GM23248 (cell line): Measurements from ENCODE around the gene CA4. TPM values are rescaled to one million over a fixed set of nuclear protein-coding genes. Genes with fewer than 3 reads are reported as not detected.
"Not testable (repeated sequence)": the region's sequence is repeated elsewhere in the genome, so short reads cannot be mapped to it uniquely, and the experiment has no call there.

ENCODE experiments used
- DNase-seq: peaks from one replicate; pipeline ENCODE4 v3.0.0-alpha.2; 2015
- H2AFZ ChIP-seq: fragments of 200-600 bp; sonication (generic); 2 replicates; pipeline ENCODE4 v1.6.1; 2016; ENCODE audit warnings: antibody characterized with exemption
- H3F3A ChIP-seq: fragments of 200-600 bp; sonication (generic); 2 replicates; pipeline ENCODE4 v1.6.1; 2016; ENCODE audit warnings: mild to moderate bottlenecking, antibody characterized with exemption, mixed run types; ENCODE audit not compliant: insufficient read depth
- H3K27ac ChIP-seq: fragments of 200-600 bp; sonication (generic); 2 replicates; pipeline ENCODE4 v1.5.1; 2016; ENCODE audit warnings: mild to moderate bottlenecking
- H3K27me3 ChIP-seq: fragments of 200-600 bp; sonication (generic); replicated peaks from 2 replicates; pipeline ENCODE4 v1.6.1; 2016; ENCODE audit warnings: mild to moderate bottlenecking; ENCODE audit not compliant: insufficient read depth
- H3K36me3 ChIP-seq: fragments of 200-600 bp; sonication (generic); 2 replicates; pipeline ENCODE4 v1.6.1; 2016; ENCODE audit warnings: low read depth, mild to moderate bottlenecking
- H3K4me1 ChIP-seq: fragments of 200-600 bp; sonication (generic); 2 replicates; pipeline ENCODE4 v1.6.1; 2016; ENCODE audit warnings: mild to moderate bottlenecking; ENCODE audit not compliant: insufficient read depth
- H3K4me2 ChIP-seq: fragments of 200-600 bp; sonication (generic); one replicate; pipeline ENCODE4 v1.6.1; 2016; ENCODE audit warnings: mild to moderate bottlenecking; ENCODE audit not compliant: unreplicated experiment
- H3K4me3 ChIP-seq: fragments of 200-600 bp; sonication (generic); 2 replicates; pipeline ENCODE4 v1.5.1; 2016; ENCODE audit warnings: mild to moderate bottlenecking
- H3K79me2 ChIP-seq: fragments of 200-600 bp; sonication (generic); 2 replicates; pipeline ENCODE4 v1.6.1; 2016; ENCODE audit warnings: mild to moderate bottlenecking; ENCODE audit not compliant: insufficient read depth
- H3K9ac ChIP-seq: fragments of 200-600 bp; sonication (generic); 2 replicates; pipeline ENCODE4 v1.6.1; 2016; ENCODE audit warnings: mild to moderate bottlenecking
- H3K9me2 ChIP-seq: fragments of 200-600 bp; sonication (generic); 2 replicates; pipeline ENCODE4 v1.6.1; 2016; ENCODE audit warnings: mixed run types, mild to moderate bottlenecking, moderate library complexity; ENCODE audit not compliant: insufficient read depth
- H3K9me3 ChIP-seq: fragments of 200-600 bp; sonication (generic); one replicate; pipeline ENCODE4 v1.6.1; 2017; ENCODE audit warnings: low read depth
- H4K20me1 ChIP-seq: fragments of 200-600 bp; sonication (generic); 2 replicates; pipeline ENCODE4 v1.6.0; 2016; ENCODE audit not compliant: insufficient read depth
- EZH2 ChIP-seq: fragments of 200-600 bp; sonication (generic); IDR thresholded peaks from 2 replicates; pipeline ENCODE4 v1.6.1; 2018; ENCODE audit warnings: antibody characterized with exemption, mild to moderate bottlenecking; ENCODE audit not compliant: insufficient read depth, poor library complexity, severe bottlenecking
- EZH2phosphoT487 ChIP-seq: fragments of 200-600 bp; sonication (generic); IDR thresholded peaks from 2 replicates; pipeline ENCODE4 v1.6.1; 2018; ENCODE audit warnings: antibody characterized with exemption, moderate library complexity, mild to moderate bottlenecking, low read depth; ENCODE audit not compliant: insufficient read depth
- WGBS, 2 experiments: methylation state at CpG; one replicate each; pipeline ENCODE4 v1.1.6; 2015 to 2017; ENCODE audit warnings: low lambda C conversion rate in 2 of 2, low coverage in 1 of 2; ENCODE audit errors: missing lambda C conversion rate in 2 of 2; 5-methylcytosine and 5-hydroxymethylcytosine counted together
- in situ Hi-C: fragments of 300-500 bp; cut with MboI; formaldehyde crosslinking; loops from 2 replicates; pipeline ENCODE4 v1.15.0; 2020
- polyA plus RNA-seq: library from polyadenylated mRNA; unstranded; fragments of >200 nt; fragmentation: Nextera tagmentation; extraction: Ambion mirVana; gene quantifications from 2 replicates; pipeline ENCODE4 v1.2.1, GENCODE V29; 2016
- total RNA-seq: library from RNA; depleted of rRNA; stranded (reverse); fragments of >200 nt; shearing (Covaris generic); gene quantifications from 2 replicates; pipeline ENCODE4 v1.2.3, GENCODE V29; 2014

The CA4 gene
- total and polyA plus RNA-seq, 2 experiments from 2014 or later = not detected

GRCh38 chr17:60108712-60109111 lies 41.1 kb upstream of the CA4 start:
- no peak overlapping the region for H3K9ac ChIP-seq
- peaks cover 16% of the 10 kb centered on the region for H3F3A ChIP-seq
- no peak overlapping the region for H2AFZ ChIP-seq
- in situ Hi-C loops = no loop called here
- peaks cover 6% of the 10 kb centered on the region; the same call in 1 of the 2 replicates for H3K79me2 ChIP-seq
- 88 to 89% methylated on average over 4 of the region's 4 CpGs for WGBS, 2 experiments
- no peaks in the 10 kb centered on the region for H3K9me2 ChIP-seq
- peaks cover 21% of the 10 kb centered on the region for H3K4me1 ChIP-seq
- no peaks in the 10 kb centered on the region for H3K9me3 ChIP-seq
- H3K4me3 ChIP-seq = no peak overlapping the region
- H3K4me2 ChIP-seq = no peak overlapping the region
- no peak overlapping the region for H3K27ac ChIP-seq
- TF ChIP-seq EZH2phosphoT487 (no peak), EZH2 (no peak)
- H3K36me3 ChIP-seq = no peaks in the 10 kb centered on the region
- DNase-seq = no peak
- no peaks in the 10 kb centered on the region for H3K27me3 ChIP-seq
- no peaks in the 10 kb centered on the region for H4K20me1 ChIP-seq

- in situ Hi-C loops = no loop called here
- no peak overlapping the region for H3K4me2 ChIP-seq
These were observed 40.6 kb upstream of the CA4 start for GRCh38 chr17:60109161-60109560.

GRCh38 chr17:60110586-60110985 lies 39.2 kb upstream of the CA4 start:
- Histone ChIP-seq H3K9me3 (no peaks in the 10 kb centered on the region), H3K36me3 (no peaks in the 10 kb centered on the region), H3K79me2 (no peaks in the 10 kb centered on the region), H3K27me3 (no peaks in the 10 kb centered on the region), H3K9me2 (no peaks in the 10 kb centered on the region), H3K4me3 (no peak overlapping the region), H3K4me1 (peaks cover 13% of the 10 kb centered on the region), H3F3A (peaks cover 10% of the 10 kb centered on the region), H2AFZ (no peak overlapping the region), H4K20me1 (no peaks in the 10 kb centered on the region), H3K27ac (no peak overlapping the region), H3K9ac (no peak overlapping the region), H3K4me2 (no peak overlapping the region)
- TF ChIP-seq EZH2 = no peak
- TF ChIP-seq EZH2phosphoT487 = no peak
- 49 to 56% methylated on average over 2 to 3 of the region's 3 CpGs for WGBS, 2 experiments
- in situ Hi-C loops = no loop called here
- no peak for DNase-seq

More at GRCh38 chr17:60109161-60109560, 40.6 kb upstream of the CA4 start:
- H3K9me2 ChIP-seq = no peaks in the 10 kb centered on the region
- no peaks in the 10 kb centered on the region for H4K20me1 ChIP-seq
- H3K79me2 ChIP-seq = peaks cover 6% of the 10 kb centered on the region; the same call in 1 of the 2 replicates
- H3K36me3 ChIP-seq = no peaks in the 10 kb centered on the region
- no peak for DNase-seq
- WGBS, 2 experiments = 95 to 100% methylated on average over 1 of the region's 1 CpG
- no peaks in the 10 kb centered on the region for H3K27me3 ChIP-seq
- no peaks in the 10 kb centered on the region for H3K9me3 ChIP-seq
- TF ChIP-seq EZH2 (no peak), EZH2phosphoT487 (no peak)
- H2AFZ ChIP-seq = no peak overlapping the region
- no peak overlapping the region for H3K4me3 ChIP-seq
- H3F3A ChIP-seq = peaks cover 12% of the 10 kb centered on the region
- peaks cover 18% of the 10 kb centered on the region for H3K4me1 ChIP-seq
- H3K27ac ChIP-seq = no peak overlapping the region
- H3K9ac ChIP-seq = no peak overlapping the region

- H3K4me1 ChIP-seq, H3K9me2 ChIP-seq, H3F3A ChIP-seq, in situ Hi-C loops, H3K9me3 ChIP-seq, H4K20me1 ChIP-seq, H3K79me2 ChIP-seq, H3K4me3 ChIP-seq, DNase-seq, H3K27me3 ChIP-seq, H3K36me3 ChIP-seq, H3K4me2 ChIP-seq, H3K27ac ChIP-seq, H3K9ac ChIP-seq, H2AFZ ChIP-seq: not testable (repeated sequence)
- WGBS, 2 experiments = 0 to 1% methylated on average over 2 to 3 of the region's 5 CpGs
These were observed 38.1 kb upstream of the CA4 start for GRCh38 chr17:60111661-60112060.

GRCh38 chr17:60115364-60115763 lies 34.4 kb upstream of the CA4 start:
- in situ Hi-C loops, H3K4me2 ChIP-seq, H3K9me3 ChIP-seq, H3K27ac ChIP-seq, H3K27me3 ChIP-seq, H3K4me1 ChIP-seq, H3K9me2 ChIP-seq, DNase-seq, H3K9ac ChIP-seq, H2AFZ ChIP-seq, H3K4me3 ChIP-seq, H4K20me1 ChIP-seq, H3K79me2 ChIP-seq, H3F3A ChIP-seq, H3K36me3 ChIP-seq: not testable (repeated sequence)
- WGBS, 2 experiments = no CpG with 5 or more reads among the region's 5 CpGs

GRCh38 chr17:60116196-60116595 lies 33.6 kb upstream of the CA4 start:
- H3K36me3 ChIP-seq, DNase-seq, in situ Hi-C loops, H3F3A ChIP-seq, H3K4me2 ChIP-seq, H3K4me1 ChIP-seq, H3K27ac ChIP-seq, H2AFZ ChIP-seq, H3K9me3 ChIP-seq, H3K27me3 ChIP-seq, H3K9ac ChIP-seq, H3K9me2 ChIP-seq, H3K4me3 ChIP-seq, H4K20me1 ChIP-seq, H3K79me2 ChIP-seq: not testable (repeated sequence)
- no CpG with 5 or more reads among the region's 14 CpGs for WGBS, 2 experiments

GRCh38 chr17:60119162-60119561 lies 30.6 kb upstream of the CA4 start:
- H3K27ac ChIP-seq, H2AFZ ChIP-seq, H3F3A ChIP-seq, H3K36me3 ChIP-seq, H3K4me2 ChIP-seq, H3K4me3 ChIP-seq, H3K4me1 ChIP-seq, in situ Hi-C loops, H3K9me2 ChIP-seq, H3K27me3 ChIP-seq, H4K20me1 ChIP-seq, DNase-seq, H3K79me2 ChIP-seq, H3K9ac ChIP-seq, H3K9me3 ChIP-seq: not testable (repeated sequence)
- no CpG with 5 or more reads among the region's 15 CpGs for WGBS, 2 experiments
